ENCODE data around the gene PADI1.
A peak's percentile ranks its signal among the peaks of the same experiment; 100 is the strongest.

The PADI1 gene

GRCh38 chr1:17204546-17205440, at the start of gene PADI1:
TSS of gene PADI1 (plus strand) at chr1:17205128. CDS start at chr1:17205218, 90 bp downstream.
- no peak for DNase-seq (ENCODE audit: low spot score)

- no peak for DNase-seq (ENCODE audit: low spot score)
Observed at GRCh38 chr1:17155257-17155920, 49.5 kb upstream of the PADI1 start.

- DNase-seq (ENCODE audit: low spot score): no peak
Observed at GRCh38 chr1:17156108-17156507, 48.8 kb upstream of the PADI1 start.

DNA sequence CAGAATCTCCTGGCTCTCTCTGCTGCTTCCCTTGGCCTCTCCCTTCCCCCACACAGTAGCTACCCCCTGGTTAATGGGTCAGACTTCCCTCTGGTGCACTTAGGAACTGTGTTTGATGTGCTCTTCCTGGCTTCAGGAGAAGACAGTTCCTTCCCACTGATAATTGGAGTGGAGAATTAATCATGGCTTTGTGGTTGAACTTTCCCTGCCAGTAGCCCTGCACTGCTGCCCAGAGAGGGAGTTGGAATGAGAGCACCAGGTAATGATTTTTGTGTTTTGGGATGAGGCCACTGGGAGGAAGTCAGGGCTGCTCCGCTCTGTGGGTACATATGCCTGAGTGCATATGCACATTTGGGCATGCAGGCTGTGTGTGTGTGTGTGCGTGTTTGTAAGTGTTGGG, 46.0 kb upstream of the PADI1 start:
- no peak for DNase-seq (ENCODE audit: low spot score)

DNA sequence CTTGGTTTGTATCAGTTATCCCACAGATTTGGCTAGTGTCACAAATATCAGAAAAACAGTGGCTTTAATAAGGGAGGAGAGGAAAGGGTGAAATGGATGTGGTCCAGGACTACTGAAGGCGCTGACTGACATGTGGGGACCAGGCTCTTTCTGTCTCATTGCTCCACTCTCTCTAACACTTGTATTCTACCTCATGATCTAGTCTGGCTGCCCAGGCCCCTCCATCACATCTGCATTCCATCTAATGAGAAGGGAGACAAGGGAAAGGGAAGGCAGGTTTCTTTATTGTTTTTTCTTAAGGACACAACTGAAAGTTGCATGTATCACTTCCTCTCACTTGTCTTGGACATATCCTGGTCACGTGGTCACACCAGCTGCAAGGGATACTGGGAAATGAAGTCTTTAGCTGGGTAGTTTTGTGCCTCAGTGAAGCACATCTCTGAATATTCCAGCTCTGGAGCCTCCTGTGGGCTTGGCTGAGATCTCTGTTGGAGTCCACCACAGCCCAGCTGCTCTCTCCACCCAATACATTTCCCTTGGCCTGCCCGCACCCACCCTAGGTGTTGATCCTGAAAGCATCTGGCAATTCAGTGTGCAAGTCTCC, 43.7 kb upstream of the PADI1 start:
- DNase-seq (ENCODE audit: low spot score): peak; percentile 12

DNA sequence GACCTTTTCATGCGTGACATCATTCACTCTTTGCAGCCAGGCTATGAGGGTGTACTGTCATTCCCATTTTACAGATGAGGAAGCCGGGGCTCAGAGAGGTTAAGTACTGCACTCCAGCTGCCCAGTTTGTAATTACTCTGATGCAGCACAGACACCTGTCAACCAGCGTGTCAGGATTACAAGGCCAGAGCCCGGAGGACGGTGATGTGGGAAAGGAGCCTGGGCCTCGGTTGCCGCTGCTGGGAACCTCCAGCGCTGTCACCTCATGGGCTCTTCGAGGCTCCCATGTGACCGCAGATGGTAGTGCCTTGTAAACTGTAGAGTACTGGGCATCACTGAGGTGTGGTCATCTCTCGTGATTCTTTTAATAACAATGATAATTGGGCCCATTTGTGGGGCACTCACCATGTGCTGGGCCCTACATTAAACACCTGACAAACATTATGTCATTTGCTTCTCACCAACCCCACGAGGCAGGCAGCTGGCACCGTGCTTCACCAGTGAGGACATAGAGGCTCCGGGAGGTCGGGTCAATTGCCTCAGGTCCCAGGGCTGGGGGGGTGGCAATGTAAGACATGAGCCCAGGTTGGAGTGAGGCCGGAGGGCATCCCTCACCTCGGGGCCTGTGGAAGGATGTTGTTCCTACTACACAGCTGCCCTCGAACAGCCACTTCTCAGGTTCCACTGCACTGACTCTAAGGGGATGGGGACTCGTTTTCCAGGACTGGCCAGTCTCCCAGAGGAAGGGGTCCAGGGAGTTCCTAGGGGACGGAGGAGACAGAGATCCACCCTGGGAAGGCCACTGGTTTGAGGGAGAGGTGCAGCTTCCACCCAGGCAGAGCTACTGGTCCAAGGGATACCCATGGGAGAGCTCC, 42.8 kb upstream of the PADI1 start:
- no peak for DNase-seq (ENCODE audit: low spot score)

GRCh38 chr1:17162941-17163340, 42.0 kb upstream of the PADI1 start:
- no peak for DNase-seq (ENCODE audit: low spot score)

GRCh38 chr1:17163371-17163770, 41.6 kb upstream of the PADI1 start:
- DNase-seq (ENCODE audit: low spot score): no peak

DNA sequence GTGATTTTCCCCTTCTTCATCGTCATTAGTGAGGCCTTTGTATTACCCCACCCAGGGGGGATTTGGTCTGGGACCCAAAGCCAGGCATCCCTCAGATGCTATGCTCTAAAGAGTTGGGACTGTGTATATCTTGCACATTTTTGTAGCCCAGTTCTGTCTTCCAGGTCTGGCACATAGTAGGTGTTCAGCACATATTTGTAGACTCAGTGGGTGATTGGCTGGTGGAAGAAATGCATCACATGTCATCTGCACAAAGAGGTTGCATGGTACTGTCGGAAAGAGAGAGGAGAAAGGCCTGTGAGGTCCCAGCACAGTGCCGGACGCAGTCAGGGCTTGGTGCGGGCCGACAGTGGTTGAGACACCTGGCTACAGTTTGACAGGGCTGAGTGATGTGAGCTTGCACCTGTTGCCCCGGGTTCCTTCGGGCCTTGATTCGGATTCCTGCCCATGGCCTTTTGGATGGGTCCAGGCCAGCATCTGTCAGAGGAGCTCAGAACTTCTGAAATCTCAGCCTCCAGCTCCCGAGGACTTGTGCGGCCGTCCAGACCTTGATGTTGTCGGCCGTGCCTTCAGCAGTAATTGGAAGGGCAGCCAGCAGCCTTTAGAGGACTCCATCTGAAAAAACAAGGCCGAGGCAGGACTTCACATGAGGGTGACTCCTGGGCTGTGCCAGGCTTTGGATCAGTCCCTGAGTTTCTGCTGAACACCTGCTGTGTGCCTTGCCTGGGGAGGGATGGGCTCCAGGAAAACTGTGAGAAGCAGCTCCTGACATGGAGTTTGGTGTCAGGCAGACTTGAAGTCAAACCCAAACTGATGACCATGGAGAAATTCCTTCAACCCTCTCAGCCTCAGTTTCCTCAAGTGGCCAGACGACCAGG, 40.9 kb upstream of the PADI1 start:
- DNase-seq (ENCODE audit: low spot score): no peak

- DNase-seq (ENCODE audit: low spot score): no peak
Observed at GRCh38 chr1:17165823-17166222, 39.1 kb upstream of the PADI1 start.

GRCh38 chr1:17167041-17167785, 37.7 kb upstream of the PADI1 start:
- DNase-seq (ENCODE audit: low spot score): no peak

DNA sequence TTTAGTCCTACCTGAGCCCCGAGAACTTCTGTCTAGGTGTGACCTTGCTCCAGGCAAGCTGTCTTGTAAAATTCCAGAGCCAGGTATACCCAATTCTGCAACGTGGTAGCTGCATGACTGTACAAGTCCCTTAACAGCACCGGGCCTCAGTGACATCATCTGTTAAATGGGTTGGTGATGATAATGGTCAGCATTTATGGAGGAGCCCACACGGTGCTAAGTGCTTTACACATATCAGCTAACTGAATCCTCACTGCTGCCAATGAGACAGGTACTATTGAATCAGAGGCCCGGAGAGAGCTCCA, 37.2 kb upstream of the PADI1 start:
- DNase-seq (ENCODE audit: low spot score): no peak

- no peak for DNase-seq (ENCODE audit: low spot score)
Observed at GRCh38 chr1:17168091-17168876, 36.6 kb upstream of the PADI1 start.

- no peak for DNase-seq (ENCODE audit: low spot score)
Observed at GRCh38 chr1:17170571-17170970, 34.4 kb upstream of the PADI1 start.

DNA sequence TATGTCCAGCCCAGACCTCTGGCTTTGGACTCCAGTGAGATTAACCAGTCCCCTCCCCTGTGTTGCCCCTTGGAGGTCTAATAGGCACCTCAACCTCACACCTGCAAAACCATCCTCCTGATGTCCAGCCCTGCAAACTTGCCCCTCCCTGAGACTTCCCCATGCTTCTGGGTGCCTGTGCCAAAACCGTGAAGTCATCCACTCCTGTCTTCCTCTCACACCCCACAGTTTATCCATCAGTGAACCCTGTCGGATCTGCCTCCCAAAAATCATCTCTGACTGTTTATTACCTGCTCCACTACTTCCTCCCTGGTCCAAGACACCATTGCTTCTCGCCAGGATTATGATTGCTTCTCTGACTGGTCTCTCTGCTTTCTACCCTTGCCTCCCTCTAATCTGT, 31.7 kb upstream of the PADI1 start:
- no peak for DNase-seq (ENCODE audit: low spot score)

GRCh38 chr1:17176306-17177061, 28.4 kb upstream of the PADI1 start:
- no peak for DNase-seq (ENCODE audit: low spot score)

GRCh38 chr1:17177651-17178050, 27.3 kb upstream of the PADI1 start:
- DNase-seq (ENCODE audit: low spot score): no peak

GRCh38 chr1:17181781-17182464, 23.0 kb upstream of the PADI1 start:
- DNase-seq (ENCODE audit: low spot score): no peak

All from kidney capillary endothelial cell (primary cell).